ENCODE results near the gene HSF5. TPM values are rescaled to one million over a fixed set of nuclear protein-coding genes. Genes with fewer than 3 reads are reported as not detected.

Gene HSF5
- total and polyA plus RNA-seq, 2 of the 13 experiments (the other 11 are each of a cell fraction or from before 2014, with no cell fraction given): not detected

DNA sequence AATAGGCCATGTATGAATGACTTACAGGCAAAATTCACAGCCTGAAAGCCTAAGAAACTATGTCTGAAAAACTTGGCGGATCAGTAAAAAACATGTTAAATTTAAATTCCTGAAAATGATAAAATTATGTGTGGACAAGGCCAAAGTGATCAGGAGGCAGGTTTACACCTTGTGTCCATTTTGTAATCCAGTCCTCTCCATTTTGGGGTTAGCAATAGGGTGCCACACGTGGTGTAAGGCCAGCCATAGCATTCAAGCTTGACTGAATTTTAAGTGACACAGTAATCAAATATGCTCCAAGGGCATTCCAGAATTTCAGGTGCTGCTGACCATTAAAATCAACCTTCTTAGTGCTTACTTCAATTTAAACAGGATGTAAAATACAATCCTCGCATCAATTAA lies 73.6 kb downstream of the HSF5 start (continued):
- TF ChIP-seq, protein P1, sequence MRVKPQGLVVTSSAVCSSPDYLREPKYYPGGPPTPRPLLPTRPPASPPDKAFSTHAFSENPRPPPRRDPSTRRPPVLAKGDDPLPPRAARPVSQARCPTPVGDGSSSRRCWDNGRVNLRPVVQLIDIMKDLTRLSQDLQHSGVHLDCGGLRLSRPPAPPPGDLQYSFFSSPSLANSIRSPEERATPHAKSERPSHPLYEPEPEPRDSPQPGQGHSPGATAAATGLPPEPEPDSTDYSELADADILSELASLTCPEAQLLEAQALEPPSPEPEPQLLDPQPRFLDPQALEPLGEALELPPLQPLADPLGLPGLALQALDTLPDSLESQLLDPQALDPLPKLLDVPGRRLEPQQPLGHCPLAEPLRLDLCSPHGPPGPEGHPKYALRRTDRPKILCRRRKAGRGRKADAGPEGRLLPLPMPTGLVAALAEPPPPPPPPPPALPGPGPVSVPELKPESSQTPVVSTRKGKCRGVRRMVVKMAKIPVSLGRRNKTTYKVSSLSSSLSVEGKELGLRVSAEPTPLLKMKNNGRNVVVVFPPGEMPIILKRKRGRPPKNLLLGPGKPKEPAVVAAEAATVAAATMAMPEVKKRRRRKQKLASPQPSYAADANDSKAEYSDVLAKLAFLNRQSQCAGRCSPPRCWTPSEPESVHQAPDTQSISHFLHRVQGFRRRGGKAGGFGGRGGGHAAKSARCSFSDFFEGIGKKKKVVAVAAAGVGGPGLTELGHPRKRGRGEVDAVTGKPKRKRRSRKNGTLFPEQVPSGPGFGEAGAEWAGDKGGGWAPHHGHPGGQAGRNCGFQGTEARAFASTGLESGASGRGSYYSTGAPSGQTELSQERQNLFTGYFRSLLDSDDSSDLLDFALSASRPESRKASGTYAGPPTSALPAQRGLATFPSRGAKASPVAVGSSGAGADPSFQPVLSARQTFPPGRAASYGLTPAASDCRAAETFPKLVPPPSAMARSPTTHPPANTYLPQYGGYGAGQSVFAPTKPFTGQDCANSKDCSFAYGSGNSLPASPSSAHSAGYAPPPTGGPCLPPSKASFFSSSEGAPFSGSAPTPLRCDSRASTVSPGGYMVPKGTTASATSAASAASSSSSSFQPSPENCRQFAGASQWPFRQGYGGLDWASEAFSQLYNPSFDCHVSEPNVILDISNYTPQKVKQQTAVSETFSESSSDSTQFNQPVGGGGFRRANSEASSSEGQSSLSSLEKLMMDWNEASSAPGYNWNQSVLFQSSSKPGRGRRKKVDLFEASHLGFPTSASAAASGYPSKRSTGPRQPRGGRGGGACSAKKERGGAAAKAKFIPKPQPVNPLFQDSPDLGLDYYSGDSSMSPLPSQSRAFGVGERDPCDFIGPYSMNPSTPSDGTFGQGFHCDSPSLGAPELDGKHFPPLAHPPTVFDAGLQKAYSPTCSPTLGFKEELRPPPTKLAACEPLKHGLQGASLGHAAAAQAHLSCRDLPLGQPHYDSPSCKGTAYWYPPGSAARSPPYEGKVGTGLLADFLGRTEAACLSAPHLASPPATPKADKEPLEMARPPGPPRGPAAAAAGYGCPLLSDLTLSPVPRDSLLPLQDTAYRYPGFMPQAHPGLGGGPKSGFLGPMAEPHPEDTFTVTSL (CRISPR knock-in tag; IDR thresholded peaks at IDR 0.05; ENCODE audit: borderline replicate concordance): no peak
- TF ChIP-seq PLRG1 (conservative IDR thresholded peaks at IDR 0.05) (no peak), TRIM24 (CRISPR knock-in tag; IDR thresholded peaks at IDR 0.05) (no peak), HES4 (CRISPR knock-in tag; IDR thresholded peaks at IDR 0.05; ENCODE audit: borderline replicate concordance) (no peak), GATAD2A (CRISPR knock-in tag; IDR thresholded peaks at IDR 0.05) (0 out of 2 replicates have a peak, but pooled peaks have one; percentile 12), SMAD1 (CRISPR knock-in tag; IDR thresholded peaks at IDR 0.05; ENCODE audit: borderline replicate concordance, low read depth) (no peak), MAZ (IDR thresholded peaks at IDR 0.05; ENCODE audit: borderline replicate concordance, low read depth, low read length) (no peak), MAZ (CRISPR knock-in tag; IDR thresholded peaks at IDR 0.05; ENCODE audit: low read depth) (peak; percentile 32; the same call in 1 of the 2 replicates), ISX (CRISPR knock-in tag; conservative IDR thresholded peaks at IDR 0.05) (no peak), RAD51 (IDR thresholded peaks at IDR 0.05; ENCODE audit: borderline replicate concordance) (no peak), MATR3 (CRISPR knock-in tag; IDR thresholded peaks at IDR 0.05) (no peak), ZIK1 (CRISPR knock-in tag; IDR thresholded peaks at IDR 0.05; ENCODE audit: borderline replicate concordance, low read depth) (no peak), ZNF644 (CRISPR knock-in tag; IDR thresholded peaks at IDR 0.05; ENCODE audit: low read depth) (no peak), MAFG (CRISPR knock-in tag; IDR thresholded peaks at IDR 0.05) (no peak), CAMTA2 (CRISPR knock-in tag; IDR thresholded peaks at IDR 0.05; ENCODE audit: borderline replicate concordance) (no peak), ZNF282 (IDR thresholded peaks at IDR 0.05; ENCODE audit: partially characterized antibody) (no peak), ARHGAP35 (CRISPR knock-in tag; IDR thresholded peaks at IDR 0.05; ENCODE audit: borderline replicate concordance) (no peak), SIX4 (CRISPR knock-in tag; IDR thresholded peaks at IDR 0.05) (0 out of 2 replicates have a peak, but pooled peaks have one; percentile 38), KDM6A (CRISPR knock-in tag; IDR thresholded peaks at IDR 0.05; ENCODE audit: low read depth) (no peak), RFXAP (CRISPR knock-in tag; IDR thresholded peaks at IDR 0.05; ENCODE audit: borderline replicate concordance) (no peak), RBM39 (IDR thresholded peaks at IDR 0.05; ENCODE audit: low read depth, low read length, poor library complexity, severe bottlenecking) (no peak)
- TF ChIP-seq, protein P2, sequence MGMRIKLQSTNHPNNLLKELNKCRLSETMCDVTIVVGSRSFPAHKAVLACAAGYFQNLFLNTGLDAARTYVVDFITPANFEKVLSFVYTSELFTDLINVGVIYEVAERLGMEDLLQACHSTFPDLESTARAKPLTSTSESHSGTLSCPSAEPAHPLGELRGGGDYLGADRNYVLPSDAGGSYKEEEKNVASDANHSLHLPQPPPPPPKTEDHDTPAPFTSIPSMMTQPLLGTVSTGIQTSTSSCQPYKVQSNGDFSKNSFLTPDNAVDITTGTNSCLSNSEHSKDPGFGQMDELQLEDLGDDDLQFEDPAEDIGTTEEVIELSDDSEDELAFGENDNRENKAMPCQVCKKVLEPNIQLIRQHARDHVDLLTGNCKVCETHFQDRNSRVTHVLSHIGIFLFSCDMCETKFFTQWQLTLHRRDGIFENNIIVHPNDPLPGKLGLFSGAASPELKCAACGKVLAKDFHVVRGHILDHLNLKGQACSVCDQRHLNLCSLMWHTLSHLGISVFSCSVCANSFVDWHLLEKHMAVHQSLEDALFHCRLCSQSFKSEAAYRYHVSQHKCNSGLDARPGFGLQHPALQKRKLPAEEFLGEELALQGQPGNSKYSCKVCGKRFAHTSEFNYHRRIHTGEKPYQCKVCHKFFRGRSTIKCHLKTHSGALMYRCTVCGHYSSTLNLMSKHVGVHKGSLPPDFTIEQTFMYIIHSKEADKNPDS (CRISPR knock-in tag; IDR thresholded peaks at IDR 0.05): no peak
- TF ChIP-seq, protein P3, sequence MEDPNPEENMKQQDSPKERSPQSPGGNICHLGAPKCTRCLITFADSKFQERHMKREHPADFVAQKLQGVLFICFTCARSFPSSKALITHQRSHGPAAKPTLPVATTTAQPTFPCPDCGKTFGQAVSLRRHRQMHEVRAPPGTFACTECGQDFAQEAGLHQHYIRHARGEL (CRISPR knock-in tag; IDR thresholded peaks at IDR 0.05): no peak
- TF ChIP-seq, protein P4, sequence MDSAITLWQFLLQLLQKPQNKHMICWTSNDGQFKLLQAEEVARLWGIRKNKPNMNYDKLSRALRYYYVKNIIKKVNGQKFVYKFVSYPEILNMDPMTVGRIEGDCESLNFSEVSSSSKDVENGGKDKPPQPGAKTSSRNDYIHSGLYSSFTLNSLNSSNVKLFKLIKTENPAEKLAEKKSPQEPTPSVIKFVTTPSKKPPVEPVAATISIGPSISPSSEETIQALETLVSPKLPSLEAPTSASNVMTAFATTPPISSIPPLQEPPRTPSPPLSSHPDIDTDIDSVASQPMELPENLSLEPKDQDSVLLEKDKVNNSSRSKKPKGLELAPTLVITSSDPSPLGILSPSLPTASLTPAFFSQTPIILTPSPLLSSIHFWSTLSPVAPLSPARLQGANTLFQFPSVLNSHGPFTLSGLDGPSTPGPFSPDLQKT (CRISPR knock-in tag; IDR thresholded peaks at IDR 0.05; ENCODE audit: borderline replicate concordance): no peak

All from HepG2 (cell line).